Body of pancreas (tissue), 4 donors: Measurements from ENCODE around the gene IFITM10. TPM values are rescaled to one million over a fixed set of nuclear protein-coding genes. Genes with fewer than 3 reads are reported as not detected.
"Not testable (repeated sequence)": the region's sequence is repeated elsewhere in the genome, so short reads cannot be mapped to it uniquely, and the experiment has no call there.

Experiments used
- ATAC-seq: fragments of 150-250 bp; one replicate; pipeline ENCODE4 v1.9.1; 2016
- DNase-seq, 4 donors: peaks; one replicate each; pipeline ENCODE4 v3.0.0-alpha.2; 2019
- H3K27ac ChIP-seq, 4 donors: fragments of 200-600 bp; sonication (generic); 1 replicate in 3 of 4; 2 replicates in 1 of 4; pipeline versions ENCODE4 v1.5.1 to v1.6.1; 2016 to 2019; ENCODE audit warnings: mild to moderate bottlenecking in 1 of 4, mixed read lengths in 1 of 4, moderate library complexity in 1 of 4
- H3K27me3 ChIP-seq, 2 donors: fragments of 200-600 bp; sonication (generic); one replicate each; pipeline ENCODE4 v1.6.0; 2016; ENCODE audit warnings: mild to moderate bottlenecking in 1 of 2
- H3K36me3 ChIP-seq, 2 donors: fragments of 200-600 bp; sonication (generic); replicated peaks in 1 of 2; 2 replicates each; pipeline ENCODE4 v1.5.1; 2016; ENCODE audit warnings: low read depth in 2 of 2; ENCODE audit not compliant: insufficient read depth in 1 of 2
- H3K4me1 ChIP-seq: fragments of 200-600 bp; sonication (generic); one replicate; pipeline ENCODE4 v1.6.0; 2016
- H3K4me3 ChIP-seq, 2 donors: fragments of 200-600 bp; sonication (generic); 1 replicate in 1 of 2; 2 replicates in 1 of 2; pipeline ENCODE4 v1.5.1; 2016 to 2019
- H3K9me3 ChIP-seq, 3 donors: fragments of 200-600 bp; sonication (generic); 1 replicate in 2 of 3; 2 replicates in 1 of 3; pipeline ENCODE4 v1.5.1; 2016
- CTCF ChIP-seq, 7 experiments: fragments of 450-650 bp in 4 of 7; fragments of 200-600 bp in 3 of 7; sonication (generic) in 3 of 7; IDR thresholded peaks; one replicate each; pipeline ENCODE4 v1.5.1; 2016 to 2019; ENCODE audit warnings: antibody characterized with exemption in 7 of 7
- POLR2A ChIP-seq, 3 donors: fragments of 450-650 bp; IDR thresholded peaks; one replicate each; pipeline ENCODE4 v1.6.1; 2016; ENCODE audit warnings: antibody characterized with exemption in 3 of 3, mild to moderate bottlenecking in 2 of 3
- WGBS, 2 donors: methylation state at CpG; one replicate each; pipeline ENCODE4 v1.1.5; 2017; 5-methylcytosine and 5-hydroxymethylcytosine counted together
- intact Hi-C: fragments of 100-400 bp; cut with DNase I; formaldehyde crosslinking; loops from one replicate; pipeline ENCODE4 v1.15.1; 2023
- total RNA-seq, 2 donors: library from RNA; depleted of rRNA; stranded (reverse); fragments of >200 nt; gene quantifications; one replicate each; pipeline ENCODE4 v1.1.0, GENCODE V29; 2016

IFITM10 gene
- total RNA-seq, 2 donors from 2014 or later = 0.26 TPM; not detected in 1

- peaks cover 15% of the 10 kb centered on the region for H3K4me1 ChIP-seq
- no peaks in the 10 kb centered on the region for H3K27me3 ChIP-seq
- no peak for DNase-seq
- no peak for ATAC-seq
- H3K27ac ChIP-seq = no peak overlapping the region
- intact Hi-C loops = loop anchor here (5.0 kb wide), 1 partner anchor 460 kb away; no protein-coding TSS in a partner anchor
- no peak overlapping the region for H3K4me3 ChIP-seq
- H3K36me3 ChIP-seq = no peaks in the 10 kb centered on the region
- H3K9me3 ChIP-seq = no peaks in the 10 kb centered on the region
- TF ChIP-seq POLR2A (IDR thresholded peaks at IDR 0.05) = no peak
- no peak for TF ChIP-seq CTCF (IDR thresholded peaks at IDR 0.05)
- 78 to 80% methylated on average over 6 to 15 of the region's 16 CpGs for WGBS, 2 donors
Observed at GRCh38 chr11:1691878-1692707, 58.3 kb downstream of the IFITM10 start.

- 60 to 70% methylated on average over 15 of the region's 16 CpGs for WGBS, 2 donors
- Histone ChIP-seq H3K27ac (no peak overlapping the region), H3K4me1 (peaks cover 15% of the 10 kb centered on the region), H3K36me3 (no peaks in the 10 kb centered on the region), H3K9me3 (no peaks in the 10 kb centered on the region), H3K4me3 (no peak overlapping the region), H3K27me3 (no peaks in the 10 kb centered on the region)
- TF ChIP-seq POLR2A (IDR thresholded peaks at IDR 0.05) (no peak), CTCF (IDR thresholded peaks at IDR 0.05) (no peak)
- ATAC-seq = no peak
- intact Hi-C loops = loop anchor here (5.0 kb wide), 1 partner anchor 461 kb away; no protein-coding TSS in a partner anchor
- no peak for DNase-seq
Observed at GRCh38 chr11:1691026-1691877, 59.1 kb downstream of the IFITM10 start.

GRCh38 chr11:1690167-1691025 is 60.0 kb downstream of the IFITM10 start:
- Histone ChIP-seq H3K4me1 (peaks cover 15% of the 10 kb centered on the region), H3K27ac (no peak overlapping the region), H3K27me3 (no peaks in the 10 kb centered on the region), H3K36me3 (no peaks in the 10 kb centered on the region), H3K4me3 (no peak overlapping the region), H3K9me3 (no peaks in the 10 kb centered on the region)
- ATAC-seq (no peak), DNase-seq (no peak)
- intact Hi-C loops = loop anchor here (5.0 kb wide), 1 partner anchor 462 kb away; no protein-coding TSS in a partner anchor
- no peak for TF ChIP-seq CTCF (IDR thresholded peaks at IDR 0.05)
- TF ChIP-seq POLR2A (IDR thresholded peaks at IDR 0.05) = no peak
- 57% methylated on average over 22 of the region's 22 CpGs for WGBS, 2 donors

GRCh38 chr11:1689250-1690166 is 60.9 kb downstream of the IFITM10 start:
- DNase-seq, H3K4me3 ChIP-seq, H3K9me3 ChIP-seq, H3K27ac ChIP-seq, H3K27me3 ChIP-seq, ATAC-seq, H3K36me3 ChIP-seq: not testable (repeated sequence)
- intact Hi-C loops = loop anchor here (5.0 kb wide), 1 partner anchor 463 kb away; no protein-coding TSS in a partner anchor
- WGBS, 2 donors = 61% methylated on average over 23 of the region's 32 CpGs; no CpG with 5 or more reads in 1 of the 2 donors
- H3K4me1 ChIP-seq = peaks cover 15% of the 10 kb centered on the region

- H3K9me3 ChIP-seq, H3K27ac ChIP-seq, H3K36me3 ChIP-seq, H3K27me3 ChIP-seq, intact Hi-C loops, H3K4me3 ChIP-seq, DNase-seq, H3K4me1 ChIP-seq, ATAC-seq: not testable (repeated sequence)
- 66 to 75% methylated on average over 18 to 19 of the region's 19 CpGs for WGBS, 2 donors
Observed at GRCh38 chr11:1688336-1688947, 62.0 kb downstream of the IFITM10 start.

GRCh38 chr11:1686220-1686619 is 64.2 kb downstream of the IFITM10 start:
- H3K27ac ChIP-seq, DNase-seq, ATAC-seq, H3K4me3 ChIP-seq, H3K27me3 ChIP-seq, H3K36me3 ChIP-seq, intact Hi-C loops, H3K9me3 ChIP-seq, H3K4me1 ChIP-seq: not testable (repeated sequence)
- 65 to 80% methylated on average over 10 to 11 of the region's 15 CpGs for WGBS, 2 donors
